Measurements from ENCODE around the gene MIDN.

MIDN gene

GRCh38 chr19:1307320-1307719, 58.9 kb downstream of the MIDN start:
- TF ChIP-seq ZFX (IDR thresholded peaks at IDR 0.05), result no peak
- no peak for TF ChIP-seq CTCF (conservative IDR thresholded peaks at IDR 0.05)
- H3K27ac ChIP-seq, result no peak overlapping the region

- TF ChIP-seq ZFX (IDR thresholded peaks at IDR 0.05) (no peak), CTCF (conservative IDR thresholded peaks at IDR 0.05) (no peak)
- no peak overlapping the region for H3K27ac ChIP-seq
Observed at GRCh38 chr19:1307755-1308303, 59.4 kb downstream of the MIDN start.

GRCh38 chr19:1308718-1309117, 60.3 kb downstream of the MIDN start:
- TF ChIP-seq CTCF (conservative IDR thresholded peaks at IDR 0.05) (no peak), ZFX (IDR thresholded peaks at IDR 0.05) (no peak)
- H3K27ac ChIP-seq, result no peak overlapping the region
